ENCODE results near the gene CELF1.
A peak's percentile ranks its signal among the peaks of the same experiment; 100 is the strongest.
"Not testable (repeated sequence)": the region's sequence is repeated elsewhere in the genome, so short reads cannot be mapped to it uniquely, and the experiment has no call there.

Gene CELF1

GRCh38 chr11:47538741-47539565 lies 14.0 kb downstream of the CELF1 start:
- no peak for DNase-seq (ENCODE audit: low read depth, low spot score)

DNA sequence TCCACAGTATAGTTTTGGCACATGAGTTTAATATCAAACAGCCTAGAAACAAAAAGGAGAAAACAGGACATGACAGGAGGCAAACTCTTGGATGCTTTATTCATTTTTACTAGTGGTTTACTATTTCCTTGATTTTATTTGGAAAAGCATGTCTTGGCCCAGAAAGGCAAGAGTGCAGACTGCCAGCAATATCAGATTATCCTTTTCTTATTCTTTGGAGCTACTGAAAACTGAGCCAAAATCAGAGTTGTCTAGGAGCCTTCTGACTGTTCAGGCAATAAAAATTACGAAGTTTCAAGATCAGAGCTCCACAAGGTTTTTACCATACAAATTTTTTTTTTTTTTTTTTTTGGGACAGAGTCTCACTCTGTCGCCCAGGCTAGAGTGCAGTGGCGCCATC lies 16.0 kb downstream of the CELF1 start:
- no peak for DNase-seq (ENCODE audit: low read depth, low spot score)

DNA sequence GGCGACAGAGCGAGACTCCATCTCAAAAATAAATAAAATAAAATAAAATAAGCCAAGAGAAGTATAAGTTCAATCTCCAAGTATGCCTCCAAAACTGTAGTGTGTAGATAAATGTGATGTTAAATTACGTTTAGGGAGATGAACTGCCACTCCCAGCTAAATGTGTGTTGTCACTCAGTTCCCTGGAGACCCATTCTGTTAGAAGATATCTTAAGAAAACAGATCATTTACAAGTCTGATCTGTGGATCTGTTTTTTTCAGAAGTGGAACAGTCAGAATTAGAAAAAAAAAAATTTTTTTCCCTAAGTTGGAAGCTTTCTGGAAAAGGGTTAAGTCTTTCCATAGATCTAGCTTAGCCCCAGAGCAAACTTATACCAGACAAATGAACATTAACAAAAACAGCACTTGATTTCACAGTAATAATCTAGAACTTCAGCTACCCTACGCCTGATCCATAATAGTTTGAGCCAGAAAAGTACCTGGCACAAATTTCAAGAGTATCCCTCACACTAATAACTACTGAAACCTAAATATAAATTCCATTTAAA lies 18.2 kb downstream of the CELF1 start:
- DNase-seq (ENCODE audit: low read depth, low spot score), result no peak

GRCh38 chr11:47533690-47534151 lies 19.2 kb downstream of the CELF1 start:
- DNase-seq (ENCODE audit: low read depth, low spot score), result no peak

GRCh38 chr11:47532597-47533213 lies 20.2 kb downstream of the CELF1 start:
- no peak for DNase-seq (ENCODE audit: low read depth, low spot score)

GRCh38 chr11:47531666-47532065 lies 21.3 kb downstream of the CELF1 start:
- DNase-seq (ENCODE audit: low read depth, low spot score), result no peak

GRCh38 chr11:47530721-47531120 lies 22.2 kb downstream of the CELF1 start:
- DNase-seq (ENCODE audit: low read depth, low spot score), result not testable (repeated sequence)

- DNase-seq (ENCODE audit: low read depth, low spot score), result no peak
Measured at GRCh38 chr11:47529951-47530350, 23.0 kb downstream of the CELF1 start.

DNA sequence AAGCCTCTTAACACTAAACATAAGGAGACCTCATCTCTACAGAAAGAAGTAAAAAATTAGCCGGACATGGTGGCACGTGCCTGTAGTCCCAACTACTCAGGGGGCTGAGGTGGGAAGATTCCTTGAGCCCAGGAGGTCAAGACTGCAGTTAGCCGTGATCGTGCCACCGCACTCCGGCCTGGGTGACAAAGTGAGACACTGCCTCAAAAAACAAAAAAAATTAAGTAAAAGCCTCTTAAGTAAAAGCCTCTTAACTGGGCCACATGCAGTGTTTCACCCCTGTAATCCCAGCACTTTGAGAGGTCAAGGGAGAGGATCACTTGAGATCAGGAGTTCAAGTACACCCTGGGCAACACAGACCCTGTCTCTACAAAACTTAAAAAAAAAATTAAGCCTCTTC lies 25.7 kb downstream of the CELF1 start:
- DNase-seq (ENCODE audit: low read depth, low spot score), result no peak

DNA sequence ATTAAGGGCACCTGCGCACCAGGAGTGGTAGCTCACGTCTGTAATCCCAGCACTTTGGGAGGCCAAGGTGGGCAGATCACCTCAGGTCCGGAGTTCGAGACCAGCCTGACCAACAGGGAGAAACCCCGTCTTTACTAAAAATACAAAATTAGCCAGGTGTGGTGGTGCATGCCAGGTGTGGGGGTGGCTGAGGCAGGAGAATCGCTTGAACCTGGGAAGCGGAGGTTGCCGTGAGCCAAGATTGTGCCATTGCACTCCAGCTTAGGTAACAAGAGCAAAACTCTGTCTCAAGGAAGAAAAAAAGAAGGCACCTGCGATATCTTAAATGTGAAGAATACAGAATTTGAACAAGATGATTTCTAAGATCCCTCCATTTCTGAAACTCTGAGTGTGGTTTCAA lies 26.9 kb downstream of the CELF1 start:
- DNase-seq (ENCODE audit: low read depth, low spot score), result not testable (repeated sequence)

DNA sequence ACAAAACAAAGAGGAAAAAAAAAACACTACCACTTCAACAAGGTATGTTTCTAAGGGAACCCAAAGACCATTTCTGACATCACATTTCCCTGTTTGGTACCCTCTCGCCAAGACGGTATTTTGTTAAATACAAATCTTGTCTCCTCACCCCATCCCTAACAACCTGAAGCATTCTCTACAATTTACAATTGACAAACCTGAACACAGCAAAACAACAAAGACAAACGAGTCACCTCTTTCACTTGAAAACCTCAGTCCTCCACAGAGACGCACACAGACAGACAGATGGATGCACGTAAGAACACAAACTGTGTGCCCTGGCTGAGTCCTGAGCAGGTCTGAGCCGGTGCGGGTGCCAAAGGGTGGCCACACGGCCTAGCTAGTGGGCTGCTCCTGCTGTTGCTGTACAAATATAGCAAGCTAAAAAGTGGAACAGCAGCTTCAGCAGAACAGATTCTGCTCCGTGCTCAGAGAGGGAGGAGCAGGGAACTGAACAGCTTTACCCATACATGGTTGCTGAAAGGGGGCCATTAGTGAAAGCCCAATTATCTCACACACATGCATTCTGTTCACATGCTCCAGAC lies 28.5 kb downstream of the CELF1 start:
- DNase-seq (ENCODE audit: low read depth, low spot score), result no peak

DNA sequence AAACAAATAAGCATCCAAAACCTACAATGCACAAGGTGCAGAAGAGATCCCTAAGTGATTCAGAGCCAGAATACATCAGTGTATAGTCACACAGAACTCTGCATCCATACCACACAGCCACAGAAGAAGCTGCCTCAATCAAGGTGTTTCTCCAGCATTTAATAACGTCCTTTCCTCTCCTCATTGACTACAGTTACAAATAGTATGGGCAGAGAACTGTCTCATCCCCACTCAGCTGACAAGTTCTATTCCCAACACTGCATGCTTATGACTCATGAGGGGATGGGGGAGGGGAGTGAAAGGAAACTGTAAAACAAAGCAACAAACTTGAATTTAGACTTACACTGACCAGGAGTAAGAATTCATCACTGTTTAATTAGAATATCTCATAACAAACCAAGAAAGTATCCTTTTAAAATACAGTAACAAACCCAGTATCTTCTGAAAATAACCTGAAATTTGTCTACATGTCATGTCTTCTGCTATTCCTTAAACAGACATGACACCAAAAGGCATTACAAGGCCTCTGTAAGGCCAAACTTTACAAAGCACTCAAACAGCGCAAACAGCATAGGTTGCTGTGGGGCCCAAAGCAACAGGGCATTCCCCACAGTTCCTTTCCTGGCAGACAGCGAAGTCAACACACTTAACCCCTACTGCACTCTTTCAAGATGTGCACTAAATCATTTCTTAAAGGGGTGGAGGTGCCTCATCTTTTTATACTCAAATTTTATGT lies 29.3 kb downstream of the CELF1 start:
- DNase-seq (ENCODE audit: low read depth, low spot score), result peak; percentile 70

DNA sequence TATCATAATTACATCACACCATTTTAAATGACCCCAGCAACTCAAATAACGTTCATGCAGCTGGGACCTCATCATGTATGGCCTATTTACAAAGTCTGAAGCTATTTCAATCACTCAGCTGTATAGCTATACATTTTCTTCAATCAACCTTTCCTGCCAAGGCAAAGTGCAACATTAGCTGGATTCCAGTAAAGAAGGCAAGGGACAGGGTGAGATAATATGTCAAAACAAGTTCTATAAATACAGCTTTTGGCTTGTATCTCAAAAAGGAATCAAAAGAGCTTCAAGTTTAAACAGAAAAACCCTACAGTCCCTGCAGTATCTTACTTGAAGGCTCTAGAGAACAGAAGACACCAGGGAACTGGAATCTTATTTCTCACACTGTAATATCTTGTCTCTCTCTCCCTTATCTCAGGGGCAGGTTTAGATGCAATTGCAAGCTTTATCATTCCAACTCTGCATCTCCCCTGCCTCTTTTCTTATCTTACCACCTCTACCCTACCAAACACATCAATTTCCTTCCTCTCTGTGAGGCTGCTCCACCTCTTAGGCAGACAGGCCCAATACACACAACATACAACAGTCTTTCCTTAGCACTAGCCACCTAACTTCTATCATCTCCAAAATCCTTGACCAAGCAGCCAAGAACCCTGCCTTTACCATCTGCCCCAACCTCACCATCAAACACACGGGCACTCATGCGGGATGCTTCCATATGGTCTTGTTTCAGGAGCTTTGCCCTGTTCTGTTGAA lies 34.5 kb downstream of the CELF1 start:
- DNase-seq (ENCODE audit: low read depth, low spot score), result no peak

- no peak for DNase-seq (ENCODE audit: low read depth, low spot score)
Measured at GRCh38 chr11:47516984-47517853, 35.7 kb downstream of the CELF1 start.

DNA sequence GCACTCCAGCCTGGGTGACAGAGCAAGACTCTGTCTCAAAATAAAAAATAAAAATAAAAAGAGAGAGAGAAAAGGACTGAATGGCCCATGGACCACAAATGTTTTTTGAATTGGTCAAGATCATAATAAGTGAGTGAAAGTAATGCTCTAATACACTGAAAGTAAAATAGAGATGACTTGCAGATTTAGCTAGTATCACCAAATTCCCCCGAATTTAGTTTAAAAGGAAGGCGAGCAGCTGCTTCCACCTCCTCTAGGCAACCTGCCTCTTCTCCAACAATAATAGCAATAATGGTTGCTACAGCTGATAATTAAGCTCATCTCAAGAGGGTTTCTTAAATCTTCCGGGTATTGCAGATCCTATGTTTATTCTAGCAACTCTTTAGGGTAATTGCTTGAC lies 36.8 kb downstream of the CELF1 start:
- DNase-seq (ENCODE audit: low read depth, low spot score), result no peak

DNA sequence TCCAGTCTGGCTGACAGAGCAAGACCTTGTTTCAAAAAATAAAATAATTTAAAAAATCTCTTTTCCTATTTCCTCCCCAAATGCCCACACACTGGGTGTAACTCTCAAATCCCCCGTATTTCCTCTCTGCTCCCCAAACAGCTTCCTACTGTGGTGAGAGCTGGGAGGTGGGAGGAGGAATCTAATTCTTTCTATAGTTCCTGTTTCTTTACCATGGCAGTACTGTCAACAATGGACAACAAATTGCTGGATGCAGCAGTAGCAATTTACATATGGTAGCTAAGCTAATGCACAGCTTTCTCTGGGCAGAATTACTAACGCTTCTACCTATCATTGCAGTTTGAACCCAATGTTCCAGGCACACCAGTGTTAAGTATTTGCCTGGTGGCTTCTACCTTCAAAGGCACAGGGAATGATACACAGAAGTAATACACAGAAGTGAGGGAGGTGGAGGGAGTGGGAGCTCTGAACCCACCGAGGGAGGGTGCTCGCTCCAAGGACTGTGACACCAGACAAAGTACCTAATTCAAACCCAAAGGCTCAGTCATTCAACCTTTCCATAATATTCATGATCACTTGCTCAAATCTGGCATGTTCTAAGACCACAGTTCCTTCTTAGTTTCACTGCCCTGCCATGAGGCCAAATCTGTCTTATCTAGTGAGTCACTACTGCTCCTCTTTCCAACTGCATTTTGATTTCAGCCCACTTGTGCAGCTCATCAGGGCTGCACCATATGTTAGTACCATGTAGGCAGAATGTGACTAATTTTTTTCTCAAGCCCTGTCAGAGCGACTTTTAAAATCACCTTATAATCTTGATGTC lies 37.9 kb downstream of the CELF1 start:
- no peak for DNase-seq (ENCODE audit: low read depth, low spot score)

- no peak for DNase-seq (ENCODE audit: low read depth, low spot score)
Measured at GRCh38 chr11:47512701-47513100, 40.2 kb downstream of the CELF1 start.

- DNase-seq (ENCODE audit: low read depth, low spot score), result no peak
Measured at GRCh38 chr11:47511917-47512316, 41.0 kb downstream of the CELF1 start.

- no peak for DNase-seq (ENCODE audit: low read depth, low spot score)
Measured at GRCh38 chr11:47510209-47510608, 42.7 kb downstream of the CELF1 start.
